DND-41 (cell line): ENCODE results near the gene DIP2B.

ENCODE experiments used
- CTCF ChIP-seq: IDR thresholded peaks from 2 replicates; pipeline ENCODE4 v1.5.1; 2012; ENCODE audit warnings: borderline replicate concordance, low read length, moderate library complexity, mild to moderate bottlenecking; ENCODE audit not compliant: poor library complexity, severe bottlenecking; ENCODE audit errors: extremely low read depth
- EZH2 ChIP-seq: IDR thresholded peaks from 3 replicates; pipeline ENCODE4 v1.6.1; 2012; ENCODE audit warnings: borderline replicate concordance, low read depth, mild to moderate bottlenecking, moderate library complexity, low read length, inconsistent platforms; ENCODE audit not compliant: severe bottlenecking

DNA sequence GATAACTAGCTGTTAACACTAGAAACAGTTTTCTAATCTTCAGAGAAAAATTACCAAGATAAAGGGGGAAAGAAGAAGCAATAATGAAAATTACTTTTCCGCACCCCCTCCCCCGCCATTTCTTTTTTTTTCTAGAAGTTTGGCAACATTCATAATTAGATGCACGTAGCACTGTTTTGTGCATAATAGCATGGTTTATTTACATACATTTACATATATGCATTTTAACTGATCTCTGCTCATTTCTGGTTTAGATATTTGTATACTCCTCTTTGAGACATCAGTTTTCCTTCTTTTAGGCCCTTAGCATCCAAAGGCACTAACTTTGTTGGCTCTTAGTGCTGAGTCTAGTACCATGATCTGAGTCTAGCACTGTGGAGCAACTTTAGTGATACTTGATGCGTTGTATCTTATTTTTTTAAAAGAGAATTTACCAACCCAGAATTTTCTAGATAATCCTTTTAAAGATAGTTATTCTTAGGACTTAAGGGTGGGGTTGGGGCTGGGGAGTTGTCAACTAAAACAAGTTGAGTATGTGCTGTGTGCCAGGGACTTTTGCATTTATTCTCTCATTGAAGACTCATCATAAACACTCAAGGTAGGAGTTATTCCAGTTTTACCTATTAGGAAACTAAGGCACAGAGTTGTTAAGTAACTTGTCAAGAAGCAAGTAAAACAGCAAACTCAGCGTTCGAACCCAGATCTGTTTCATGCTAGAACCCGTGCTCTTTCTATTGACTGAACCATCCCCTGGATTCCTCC, 110.5 kb downstream of the DIP2B start:
- TF ChIP-seq CTCF (no peak), EZH2 (no peak)
